ENCODE data around the gene OOSP1. TPM values are rescaled to one million over a fixed set of nuclear protein-coding genes. Genes with fewer than 3 reads are reported as not detected.
A peak's percentile ranks its signal among the peaks of the same experiment; 100 is the strongest.

OOSP1 gene
- total and polyA plus RNA-seq, 2 of the 8 experiments (the other 6 are each of a cell fraction or from before 2014, with no cell fraction given) = not detected

- H2AK5ac ChIP-seq (ENCODE audit: low read depth, low read length) = no peak overlapping the region
- no peak overlapping the region for H3K56ac ChIP-seq (replicated peaks; ENCODE audit: insufficient read length, low read depth, low read length)
- H3K23ac ChIP-seq (ENCODE audit: insufficient read length) = no peak overlapping the region
- CTCF ChIA-PET (ENCODE audit: partially characterized antibody) = no interaction called here
- no peaks in the 10 kb centered on the region for H3K27me3 ChIP-seq (replicated peaks in 1 of 4; ENCODE audit: control insufficient read depth in 3 of 4, extremely low read depth in 1 of 4, insufficient read depth in 3 of 4, low read length in 3 of 4)
- no peaks in the 10 kb centered on the region for H3K23me2 ChIP-seq (ENCODE audit: low read depth, low read length)
- H2BK5ac ChIP-seq (ENCODE audit: low read depth, low read length) = no peak overlapping the region
- no peak overlapping the region for H2BK15ac ChIP-seq (ENCODE audit: low read length)
- H2BK12ac ChIP-seq (ENCODE audit: low read depth, low read length) = no peak overlapping the region
- no peaks in the 10 kb centered on the region for H3K4me1 ChIP-seq (replicated peaks in 1 of 4; ENCODE audit: control insufficient read depth in 3 of 4, insufficient read depth in 4 of 4, low read length in 3 of 4)
- no peak overlapping the region for H2BK120ac ChIP-seq (replicated peaks; ENCODE audit: low read depth, low read length)
- H4K20me1 ChIP-seq (replicated peaks in 1 of 2; ENCODE audit: control insufficient read depth in 1 of 2, insufficient read depth in 2 of 2, low read length in 2 of 2) = no peaks in the 10 kb centered on the region
- no peak overlapping the region for H2BK20ac ChIP-seq (ENCODE audit: low read length)
- no peaks in the 10 kb centered on the region for H3K36me3 ChIP-seq (ENCODE audit: control insufficient read depth in 2 of 4, insufficient read depth in 4 of 4, low read length in 3 of 4)
- H4K91ac ChIP-seq (replicated peaks; ENCODE audit: insufficient read length, low read length) = no peak overlapping the region
- H3K18ac ChIP-seq (ENCODE audit: extremely low read depth, low read length) = no peak overlapping the region
- no peak overlapping the region for H4K5ac ChIP-seq (ENCODE audit: insufficient read length, low read depth, low read length)
- H3K79me2 ChIP-seq (ENCODE audit: control insufficient read depth in 1 of 2, insufficient read depth in 2 of 2, low read length in 2 of 2) = no peaks in the 10 kb centered on the region
- DNase-seq (ENCODE audit: low read depth in 1 of 2, low spot score in 2 of 2) (no peak), FAIRE-seq (no peak)
- no peak overlapping the region for H3K4me3 ChIP-seq (ENCODE audit: extremely low read depth in 1 of 4, insufficient read depth in 2 of 4, low read depth in 3 of 4, low read length in 4 of 4)
- 96% methylated on average over 27 of the region's 31 CpGs; no CpG with 5 or more reads in 1 of the 2 experiments for WGBS, 2 experiments (ENCODE audit: extremely low coverage in 1 of 2, insufficient coverage in 1 of 2, insufficient read length in 1 of 2, insufficient replicate concordance in 2 of 2, low coverage in 1 of 2, low lambda C conversion rate in 2 of 2, missing lambda C conversion rate in 1 of 2)
- H3K14ac ChIP-seq (ENCODE audit: insufficient read length) = no peak overlapping the region
- peak overlapping the region; percentile 29; the same call in 1 of the 2 replicates for H4K8ac ChIP-seq (ENCODE audit: extremely low read depth, insufficient read depth, low read length)
- H3K79me1 ChIP-seq (ENCODE audit: low read depth, low read length) = no peaks in the 10 kb centered on the region
- no peak overlapping the region for H3K4me2 ChIP-seq (ENCODE audit: insufficient read depth in 1 of 2, low read depth in 2 of 2, low read length in 2 of 2)
- POLR2A ChIA-PET (ENCODE audit: partially characterized antibody) = no interaction called here
- H3K9me3 ChIP-seq (ENCODE audit: insufficient read depth in 2 of 2, low read depth in 1 of 2, low read length in 1 of 2) = no peaks in the 10 kb centered on the region
- no peak overlapping the region for H3K9ac ChIP-seq (replicated peaks in 1 of 4; ENCODE audit: extremely low read depth in 1 of 4, low read depth in 3 of 4, low read length in 3 of 4)
- H3K4ac ChIP-seq (replicated peaks; ENCODE audit: insufficient read length, low read depth, low read length) = no peak overlapping the region
- no peak overlapping the region for H2AFZ ChIP-seq (ENCODE audit: low read length)
- H3K27ac ChIP-seq (ENCODE audit: low read depth, low read length) = no peak overlapping the region
- TF ChIP-seq HDAC2 (IDR thresholded peaks at IDR 0.05; ENCODE audit: borderline replicate concordance in 1 of 2, low read depth in 2 of 2, low read length in 2 of 2) (no peak), YY1 (IDR thresholded peaks at IDR 0.05; ENCODE audit: low read depth, low read length) (no peak), POLR2AphosphoS5 (IDR thresholded peaks at IDR 0.05; ENCODE audit: low read depth, low read length) (no peak), NANOG (IDR thresholded peaks at IDR 0.05; ENCODE audit: insufficient read depth, low read depth, low read length, poor library complexity, severe bottlenecking) (no peak), HDAC6 (IDR thresholded peaks at IDR 0.05; ENCODE audit: low read depth, low read length) (no peak), CBX5 (IDR thresholded peaks at IDR 0.05; ENCODE audit: low read depth, low read length) (no peak), MAFK (IDR thresholded peaks at IDR 0.05; ENCODE audit: low read depth, low read length) (no peak), EZH2 (IDR thresholded peaks at IDR 0.05; ENCODE audit: low read depth, low read length, severe bottlenecking) (no peak), CREB1 (IDR thresholded peaks at IDR 0.05) (no peak), TAF1 (IDR thresholded peaks at IDR 0.05; ENCODE audit: low read depth, low read length) (no peak), GTF2F1 (IDR thresholded peaks at IDR 0.05; ENCODE audit: borderline replicate concordance, low read depth, low read length) (no peak), ATF2 (IDR thresholded peaks at IDR 0.05; ENCODE audit: low read length) (no peak), KDM4A (IDR thresholded peaks at IDR 0.05; ENCODE audit: low read depth, low read length, severe bottlenecking) (no peak)
Measured at GRCh38 chr11:59898046-59898445, 40.2 kb upstream of the OOSP1 start.

Measured in H1 (cell line).